SH-SY5Y (cell line): ENCODE measurements around the gene PTPN3.

Source experiments
- GATA2 ChIP-seq: IDR thresholded peaks from 2 replicates; pipeline ENCODE4 v1.6.1; 2011; ENCODE audit warnings: mild to moderate bottlenecking, low read depth, low read length
- GATA3 ChIP-seq: IDR thresholded peaks from 2 replicates; pipeline ENCODE4 v1.6.1; 2011; ENCODE audit warnings: low read depth, mild to moderate bottlenecking, low read length, moderate library complexity

Gene PTPN3

DNA sequence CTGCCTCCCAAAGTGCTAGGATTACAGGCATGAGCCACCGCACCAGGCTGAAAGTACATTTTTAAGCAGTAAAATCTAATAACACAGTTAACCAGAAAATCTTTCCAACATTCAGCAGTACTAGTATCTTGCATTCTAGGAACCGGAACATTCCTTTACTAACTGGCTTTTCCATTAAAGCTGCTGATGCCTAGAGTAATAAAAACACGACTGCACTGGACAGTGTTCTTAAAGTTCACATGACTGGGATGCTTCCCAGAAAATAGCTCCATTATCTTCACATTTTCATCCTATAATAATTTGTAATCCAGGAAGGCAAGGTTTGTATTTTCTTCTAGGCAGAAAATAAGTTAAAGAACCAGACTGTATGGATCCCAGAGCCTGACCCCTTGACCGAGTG, 9.8 kb downstream of the PTPN3 start:
- TF ChIP-seq GATA2 (no peak), GATA3 (no peak)

DNA sequence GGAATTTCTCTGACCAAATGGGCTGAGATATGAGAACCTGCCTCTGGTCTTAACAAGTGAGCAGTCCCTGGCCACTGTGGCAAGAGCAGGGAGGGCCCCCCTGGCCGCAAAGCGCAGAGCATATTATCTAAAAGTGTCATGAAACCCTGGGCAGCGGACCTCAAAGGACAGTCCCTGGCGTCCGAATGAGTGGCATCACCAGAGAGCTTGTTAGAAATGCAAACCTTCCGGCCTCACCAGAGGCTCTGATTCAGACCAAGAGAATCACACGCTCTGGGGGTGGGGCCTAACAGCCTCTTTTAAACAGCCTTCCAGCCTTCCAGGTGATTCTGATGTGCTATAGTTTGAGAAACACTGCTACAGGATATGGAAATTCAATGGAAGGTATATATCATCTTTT, 10.9 kb downstream of the PTPN3 start:
- TF ChIP-seq GATA3 (no peak), GATA2 (no peak)

- no peak for TF ChIP-seq GATA2
- no peak for TF ChIP-seq GATA3
Observed at GRCh38 chr9:109483744-109484429, 14.2 kb downstream of the PTPN3 start.

GRCh38 chr9:109482391-109482916, 15.7 kb downstream of the PTPN3 start:
- no peak for TF ChIP-seq GATA3
- no peak for TF ChIP-seq GATA2

DNA sequence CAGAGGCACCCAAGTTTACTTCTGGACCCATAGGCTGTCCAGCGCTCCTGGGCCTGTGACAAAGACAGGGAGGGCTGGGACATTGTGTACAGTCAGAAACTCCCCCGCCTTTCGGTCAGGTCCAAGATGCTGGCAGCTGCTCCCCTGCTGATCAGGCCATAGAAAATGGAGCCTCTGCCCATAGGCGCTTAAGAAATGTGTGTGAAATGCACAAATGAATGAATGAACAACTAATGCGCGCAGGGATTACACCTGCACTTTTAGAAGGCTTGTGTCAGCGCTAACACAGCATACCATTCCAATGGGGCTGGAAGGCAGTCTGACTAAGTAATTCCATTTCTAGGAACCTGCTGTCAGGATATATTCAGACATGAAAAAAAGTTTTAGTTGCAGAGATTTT, 16.3 kb downstream of the PTPN3 start:
- TF ChIP-seq GATA2 (no peak), GATA3 (no peak)

DNA sequence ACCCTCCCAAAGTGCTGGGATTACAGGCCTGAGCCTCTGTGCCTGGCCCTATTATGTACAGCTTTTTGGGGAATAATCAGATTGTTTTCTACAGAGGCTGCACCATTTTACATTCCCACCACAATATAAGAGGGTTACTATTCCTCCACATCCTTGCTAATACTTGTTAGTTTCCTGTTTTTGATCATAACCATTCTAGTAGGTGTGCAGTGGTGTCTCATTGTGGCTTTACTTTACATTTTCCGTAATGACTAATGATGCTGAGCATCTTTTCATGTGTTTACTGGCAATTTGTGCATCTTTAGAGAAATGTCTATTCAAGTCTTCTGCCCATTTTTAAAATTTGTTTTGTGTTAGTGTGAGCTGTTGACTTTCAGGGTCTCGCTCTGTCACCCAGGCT, 18.3 kb downstream of the PTPN3 start:
- TF ChIP-seq GATA2 (no peak), GATA3 (no peak)

GRCh38 chr9:109478665-109479380, 19.3 kb downstream of the PTPN3 start:
- TF ChIP-seq GATA2 (no peak), GATA3 (no peak)

DNA sequence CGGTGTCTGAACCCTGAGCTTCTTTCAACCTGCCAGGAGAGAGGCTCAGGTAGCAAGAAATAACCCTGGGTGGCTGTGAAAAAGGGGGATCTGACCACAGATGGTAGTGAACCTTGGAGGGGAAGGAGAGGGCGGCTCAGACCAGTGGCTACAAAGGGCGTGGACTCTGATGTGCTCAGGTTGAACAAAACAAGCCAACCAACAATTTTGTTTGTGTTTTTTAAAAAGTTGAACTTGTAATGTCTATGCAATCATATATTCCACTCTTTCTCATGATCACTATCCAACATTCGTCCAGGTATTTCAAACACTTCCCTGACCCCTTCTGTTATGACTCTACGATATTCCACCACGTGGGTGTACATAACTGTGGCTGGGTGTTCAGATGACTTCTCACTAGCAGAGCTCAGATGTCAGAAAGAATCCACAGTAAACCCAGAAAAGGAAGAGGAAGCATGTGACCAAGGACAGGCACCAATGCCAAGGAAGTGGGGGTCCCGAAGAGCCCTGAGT, 20.0 kb downstream of the PTPN3 start:
- TF ChIP-seq GATA2 (no peak), GATA3 (no peak)

DNA sequence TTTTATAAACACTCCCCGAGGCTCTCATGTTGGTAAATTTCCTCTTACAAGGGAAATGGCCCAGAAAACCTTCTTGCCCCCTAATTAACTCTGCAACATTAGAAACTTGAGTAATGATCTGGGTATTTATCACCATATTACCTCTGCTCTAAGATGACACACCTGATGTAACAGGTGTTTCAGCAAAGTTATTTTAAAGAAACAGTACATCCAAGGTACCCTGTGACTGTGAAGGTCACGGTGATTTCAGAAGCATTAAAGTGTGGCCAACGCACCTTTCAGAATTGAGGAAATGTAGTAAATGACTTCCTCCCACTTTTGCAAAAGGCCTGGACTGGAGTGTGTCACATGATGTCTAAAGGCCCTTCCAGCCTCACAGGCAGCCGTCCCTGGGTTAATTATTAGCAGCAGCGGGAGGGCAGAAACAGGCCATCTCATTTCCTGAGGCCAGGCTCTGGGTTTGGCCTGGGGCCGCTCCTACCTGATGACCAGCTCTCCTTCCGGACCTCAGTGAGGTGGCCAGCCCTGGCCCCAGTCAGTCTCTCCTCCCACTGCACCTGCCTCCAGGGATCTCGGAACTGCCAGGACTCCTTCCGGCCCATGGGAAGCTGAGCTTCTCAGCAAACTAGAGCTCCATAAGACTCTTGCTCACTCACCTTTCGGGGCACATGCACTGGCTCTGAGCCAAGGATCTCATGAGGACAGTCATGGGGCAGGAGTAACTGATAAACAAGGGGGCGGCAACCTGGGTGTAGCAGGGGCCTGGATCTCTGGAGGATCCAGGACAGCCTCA, 20.7 kb downstream of the PTPN3 start:
- TF ChIP-seq GATA2 (no peak), GATA3 (no peak)

GRCh38 chr9:109476642-109477257, 21.4 kb downstream of the PTPN3 start:
- TF ChIP-seq GATA2: no peak
- TF ChIP-seq GATA3: no peak

DNA sequence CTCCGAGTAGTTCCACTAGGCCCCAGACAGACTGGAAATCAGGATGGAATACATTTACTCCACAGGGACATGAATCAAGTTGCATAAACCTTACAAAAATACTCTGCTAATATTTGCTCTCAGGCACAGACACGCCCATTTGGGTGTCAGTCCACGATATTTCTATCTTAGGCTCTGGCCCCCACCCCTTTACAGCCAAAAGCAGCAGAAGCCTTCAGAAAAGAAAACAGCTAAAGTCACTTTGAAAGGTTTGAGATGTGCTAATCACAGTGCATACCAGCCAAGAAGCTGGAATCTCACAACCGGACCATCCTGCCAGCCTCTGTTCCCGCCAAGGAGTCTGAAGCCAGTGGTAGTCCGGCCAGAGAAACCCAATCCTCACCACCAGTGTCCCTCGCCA, 22.6 kb downstream of the PTPN3 start:
- no peak for TF ChIP-seq GATA3
- TF ChIP-seq GATA2: no peak

GRCh38 chr9:109474944-109475343, 23.2 kb downstream of the PTPN3 start:
- no peak for TF ChIP-seq GATA3
- TF ChIP-seq GATA2: no peak

DNA sequence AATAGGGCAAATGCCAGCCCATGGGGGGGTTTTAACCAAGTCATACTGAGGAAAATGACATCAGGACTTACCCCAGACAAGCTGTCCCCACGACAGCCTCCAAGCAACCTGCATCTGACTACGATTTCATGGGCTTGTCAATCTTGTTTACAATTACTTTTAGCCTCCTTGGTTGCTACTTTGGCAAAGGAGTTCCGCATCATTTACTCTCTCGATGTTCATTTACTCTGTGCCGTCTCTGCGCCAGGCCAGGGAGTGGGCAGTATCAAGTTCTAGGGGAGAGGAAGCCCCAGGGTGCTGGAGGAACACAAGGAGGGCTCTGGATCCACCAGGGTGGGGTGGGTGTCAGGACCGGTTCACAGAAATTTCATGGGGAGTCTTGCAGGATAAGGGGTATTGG, 23.9 kb downstream of the PTPN3 start:
- TF ChIP-seq GATA3 (no peak), GATA2 (no peak)

- TF ChIP-seq GATA3 (no peak), GATA2 (no peak)
Observed at GRCh38 chr9:109473329-109473728, 24.8 kb downstream of the PTPN3 start.
